ENCODE results near the gene DIRAS3. TPM values are rescaled to one million over a fixed set of nuclear protein-coding genes. Genes with fewer than 3 reads are reported as not detected.

The DIRAS3 gene
- polyA plus RNA-seq, 1 donor, result 6.0 TPM

GRCh38 chr1:68057564-68057963 is 7.1 kb upstream of the DIRAS3 start:
- Histone ChIP-seq H3K4me3 (ENCODE audit: low read length) (no peak overlapping the region), H3K27me3 (ENCODE audit: control insufficient read depth, insufficient read depth, low read length) (no peaks in the 10 kb centered on the region), H3K4me1 (ENCODE audit: control insufficient read depth, insufficient read depth, low read length) (no peaks in the 10 kb centered on the region), H3K36me3 (ENCODE audit: control insufficient read depth, insufficient read depth, low read length) (no peaks in the 10 kb centered on the region), H3K9me3 (ENCODE audit: control insufficient read depth, low read depth, low read length) (no peaks in the 10 kb centered on the region), H3K27ac (ENCODE audit: low read length) (no peak overlapping the region)
- no CpG with 5 or more reads among the region's 3 CpGs for WGBS (ENCODE audit: insufficient coverage, low lambda C conversion rate)
- DNase-seq, result no peak

DNA sequence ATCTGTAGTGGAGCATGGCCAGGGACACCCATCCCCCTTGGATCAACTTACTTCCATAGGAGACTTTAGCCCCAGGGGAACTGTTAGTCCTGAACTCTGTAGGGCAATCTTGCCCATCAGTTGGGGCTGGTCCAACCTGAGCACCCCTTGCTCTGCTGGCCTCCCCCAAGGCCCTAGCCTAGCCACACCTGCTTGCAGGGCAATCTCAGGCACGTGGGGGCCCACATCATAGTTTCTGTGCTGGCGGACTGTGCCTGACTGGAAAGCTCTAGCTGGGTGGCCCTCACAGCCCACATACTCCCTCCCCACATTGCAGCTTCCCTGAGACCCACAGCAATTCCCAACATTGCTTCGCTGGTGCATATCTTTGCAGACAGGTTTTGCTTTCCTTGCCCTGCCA is 6.6 kb upstream of the DIRAS3 start:
- H3K4me3 ChIP-seq (ENCODE audit: low read length), result no peak overlapping the region
- no peaks in the 10 kb centered on the region for H3K36me3 ChIP-seq (ENCODE audit: control insufficient read depth, insufficient read depth, low read length)
- H3K4me1 ChIP-seq (ENCODE audit: control insufficient read depth, insufficient read depth, low read length), result no peaks in the 10 kb centered on the region
- no peaks in the 10 kb centered on the region for H3K9me3 ChIP-seq (ENCODE audit: control insufficient read depth, low read depth, low read length)
- DNase-seq, result no peak
- H3K27ac ChIP-seq (ENCODE audit: low read length), result no peak overlapping the region
- WGBS (ENCODE audit: insufficient coverage, low lambda C conversion rate), result no CpG with 5 or more reads among the region's 3 CpGs
- no peaks in the 10 kb centered on the region for H3K27me3 ChIP-seq (ENCODE audit: control insufficient read depth, insufficient read depth, low read length)

DNA sequence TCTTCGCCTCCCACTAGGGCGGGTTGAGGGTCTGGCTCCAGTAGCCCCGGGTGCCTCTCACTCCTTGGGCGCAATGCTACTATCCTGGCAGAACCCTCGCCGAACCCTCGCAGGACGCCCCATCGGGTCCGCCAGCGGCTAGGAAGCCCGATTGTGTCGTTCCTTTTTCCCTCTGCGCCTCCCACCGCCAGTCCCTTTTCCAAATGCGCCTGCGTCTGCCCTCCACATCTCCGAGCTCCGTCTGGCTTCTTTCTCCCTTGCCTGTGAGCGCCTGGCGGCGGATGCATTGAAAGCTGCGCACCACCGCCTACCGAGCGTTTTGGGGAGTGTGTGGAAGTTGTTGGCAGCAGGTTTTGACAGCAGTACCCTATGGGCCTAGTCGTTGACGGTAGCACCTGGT is 1.0 kb upstream of the DIRAS3 start:
- no CpG with 5 or more reads among the region's 28 CpGs for WGBS (ENCODE audit: insufficient coverage, low lambda C conversion rate)
- DNase-seq, result peak; percentile 13 to 52
- no peaks in the 10 kb centered on the region for H3K36me3 ChIP-seq (ENCODE audit: control insufficient read depth, insufficient read depth, low read length)

GRCh38 chr1:68047659-68048026 is 2.8 kb downstream of the DIRAS3 start:
- Histone ChIP-seq H3K27ac (ENCODE audit: low read length) (no peak overlapping the region), H3K27me3 (ENCODE audit: control insufficient read depth, insufficient read depth, low read length) (peaks cover 22% of the 10 kb centered on the region), H3K9me3 (ENCODE audit: control insufficient read depth, low read depth, low read length) (peaks cover 13% of the 10 kb centered on the region), H3K4me1 (ENCODE audit: control insufficient read depth, insufficient read depth, low read length) (no peaks in the 10 kb centered on the region), H3K4me3 (ENCODE audit: low read length) (no peak overlapping the region), H3K36me3 (ENCODE audit: control insufficient read depth, insufficient read depth, low read length) (no peaks in the 10 kb centered on the region)
- DNase-seq, result no peak
- WGBS (ENCODE audit: insufficient coverage, low lambda C conversion rate), result no CpG with 5 or more reads among the region's 3 CpGs

More for the DNA sequence above, 1.0 kb upstream of the DIRAS3 start:
- H3K4me1 ChIP-seq (ENCODE audit: control insufficient read depth, insufficient read depth, low read length), result no peaks in the 10 kb centered on the region
- peak overlapping the region; percentile 16 for H3K4me3 ChIP-seq (ENCODE audit: low read length)
- peaks cover 22% of the 10 kb centered on the region for H3K27me3 ChIP-seq (ENCODE audit: control insufficient read depth, insufficient read depth, low read length)
- no peak overlapping the region for H3K27ac ChIP-seq (ENCODE audit: low read length)
- peaks cover 13% of the 10 kb centered on the region for H3K9me3 ChIP-seq (ENCODE audit: control insufficient read depth, low read depth, low read length)

DNA sequence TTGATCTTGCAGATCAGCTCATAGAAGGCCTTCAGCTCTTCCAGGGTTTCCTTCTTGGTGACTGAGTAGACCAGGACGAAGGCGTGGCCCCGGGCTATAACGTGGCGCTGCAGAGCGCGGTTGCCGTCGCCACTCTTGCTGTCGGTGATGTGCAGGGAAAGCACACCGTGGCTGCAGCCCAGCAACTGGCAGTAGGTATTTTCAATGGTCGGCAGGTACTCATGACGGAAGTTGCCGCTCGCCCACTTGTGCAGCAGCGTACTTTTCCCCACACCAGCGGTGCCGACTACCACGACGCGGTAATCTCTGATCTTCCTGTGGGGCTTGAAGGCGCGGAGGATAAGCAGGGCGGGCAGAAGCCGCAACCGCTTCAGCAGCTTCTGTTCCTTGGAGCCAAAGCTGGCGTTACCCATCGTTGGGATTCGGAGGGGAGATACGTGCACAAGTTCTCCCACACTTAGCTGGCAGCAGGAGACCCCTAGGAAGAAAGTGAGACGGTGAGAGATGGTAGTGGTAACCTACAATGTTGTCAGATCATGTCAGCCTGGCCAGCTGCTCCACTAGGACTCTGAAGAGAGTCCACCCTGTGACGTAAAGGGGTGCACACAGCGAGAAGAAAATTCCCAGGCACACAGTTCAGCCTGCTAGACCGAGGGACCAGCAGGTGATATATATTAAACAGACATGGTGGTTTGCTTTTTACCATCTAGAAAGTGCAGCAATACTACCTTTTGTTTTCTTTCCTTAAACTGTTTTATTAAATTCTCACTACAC is 3.4 kb downstream of the DIRAS3 start:
- peaks cover 22% of the 10 kb centered on the region for H3K27me3 ChIP-seq (ENCODE audit: control insufficient read depth, insufficient read depth, low read length)
- no peaks in the 10 kb centered on the region for H3K4me1 ChIP-seq (ENCODE audit: control insufficient read depth, insufficient read depth, low read length)
- H3K27ac ChIP-seq (ENCODE audit: low read length), result no peak overlapping the region
- H3K4me3 ChIP-seq (ENCODE audit: low read length), result no peak overlapping the region
- peaks cover 13% of the 10 kb centered on the region for H3K9me3 ChIP-seq (ENCODE audit: control insufficient read depth, low read depth, low read length)
- no CpG with 5 or more reads among the region's 34 CpGs for whole genome bisulfite sequencing (ENCODE audit: insufficient coverage, low lambda C conversion rate)
- H3K36me3 ChIP-seq (ENCODE audit: control insufficient read depth, insufficient read depth, low read length), result no peaks in the 10 kb centered on the region
- peak in 1 of 2 donors; percentile 28 for DNase-seq

- no peak overlapping the region for H3K4me3 ChIP-seq (ENCODE audit: low read length)
- H3K27ac ChIP-seq (ENCODE audit: low read length), result no peak overlapping the region
- H3K9me3 ChIP-seq (ENCODE audit: control insufficient read depth, low read depth, low read length), result peaks cover 10% of the 10 kb centered on the region
- DNase-seq, result no peak
- H3K4me1 ChIP-seq (ENCODE audit: control insufficient read depth, insufficient read depth, low read length), result no peaks in the 10 kb centered on the region
- H3K27me3 ChIP-seq (ENCODE audit: control insufficient read depth, insufficient read depth, low read length), result peaks cover 18% of the 10 kb centered on the region
- no CpG with 5 or more reads among the region's 8 CpGs for WGBS (ENCODE audit: insufficient coverage, low lambda C conversion rate)
- H3K36me3 ChIP-seq (ENCODE audit: control insufficient read depth, insufficient read depth, low read length), result no peaks in the 10 kb centered on the region
These were observed 4.0 kb downstream of the DIRAS3 start for GRCh38 chr1:68046423-68046822.

- peaks cover 14% of the 10 kb centered on the region for H3K27me3 ChIP-seq (ENCODE audit: control insufficient read depth, insufficient read depth, low read length)
- H3K9me3 ChIP-seq (ENCODE audit: control insufficient read depth, low read depth, low read length), result peaks cover 8% of the 10 kb centered on the region
- H3K4me3 ChIP-seq (ENCODE audit: low read length), result no peak overlapping the region
- DNase-seq, result no peak
- no peaks in the 10 kb centered on the region for H3K36me3 ChIP-seq (ENCODE audit: control insufficient read depth, insufficient read depth, low read length)
- H3K4me1 ChIP-seq (ENCODE audit: control insufficient read depth, insufficient read depth, low read length), result no peaks in the 10 kb centered on the region
- WGBS (ENCODE audit: insufficient coverage, low lambda C conversion rate), result 75% methylated on average over 2 of the region's 4 CpGs
- H3K27ac ChIP-seq (ENCODE audit: low read length), result no peak overlapping the region
These were observed 4.8 kb downstream of the DIRAS3 start for GRCh38 chr1:68045511-68046180.

DNA sequence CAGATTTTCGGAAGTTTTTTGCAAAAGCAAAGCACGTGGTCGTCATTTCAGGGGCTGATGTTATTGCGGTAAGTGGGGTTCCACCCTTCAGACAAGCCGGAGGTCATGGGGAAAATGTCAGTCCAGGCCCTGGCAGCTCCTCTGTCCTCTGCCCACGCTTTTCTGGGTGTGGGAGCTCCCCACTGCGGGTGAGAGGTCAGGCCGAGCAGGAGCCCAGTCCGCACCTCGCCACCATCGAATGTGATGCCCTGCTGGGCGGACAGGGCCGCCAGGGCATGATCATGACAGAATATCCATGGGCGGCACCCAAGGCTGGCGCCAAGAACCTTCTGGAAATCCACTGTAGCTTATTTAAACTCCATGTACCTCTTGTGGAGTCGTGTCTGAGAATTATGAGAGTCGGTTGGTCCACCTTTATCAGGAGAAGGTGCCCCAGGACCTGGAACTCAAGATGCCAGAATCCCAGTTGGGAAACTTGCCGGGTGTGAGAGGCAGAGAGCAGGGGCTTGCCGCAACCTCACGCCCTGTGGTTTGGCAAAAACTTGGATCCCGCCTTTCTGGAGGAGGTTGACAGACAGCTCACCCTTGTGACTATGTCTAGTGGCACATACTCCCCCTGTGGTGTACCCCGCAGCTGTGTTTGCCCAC is 6.9 kb downstream of the DIRAS3 start:
- Histone ChIP-seq H3K4me1 (ENCODE audit: control insufficient read depth, insufficient read depth, low read length) (no peaks in the 10 kb centered on the region), H3K9me3 (ENCODE audit: control insufficient read depth, low read depth, low read length) (peaks cover 3% of the 10 kb centered on the region), H3K27ac (ENCODE audit: low read length) (no peak overlapping the region), H3K27me3 (ENCODE audit: control insufficient read depth, insufficient read depth, low read length) (peaks cover 3% of the 10 kb centered on the region), H3K36me3 (ENCODE audit: control insufficient read depth, insufficient read depth, low read length) (no peaks in the 10 kb centered on the region), H3K4me3 (ENCODE audit: low read length) (no peak overlapping the region)
- WGBS (ENCODE audit: insufficient coverage, low lambda C conversion rate), result no CpG with 5 or more reads among the region's 22 CpGs
- DNase-seq, result no peak

DNA sequence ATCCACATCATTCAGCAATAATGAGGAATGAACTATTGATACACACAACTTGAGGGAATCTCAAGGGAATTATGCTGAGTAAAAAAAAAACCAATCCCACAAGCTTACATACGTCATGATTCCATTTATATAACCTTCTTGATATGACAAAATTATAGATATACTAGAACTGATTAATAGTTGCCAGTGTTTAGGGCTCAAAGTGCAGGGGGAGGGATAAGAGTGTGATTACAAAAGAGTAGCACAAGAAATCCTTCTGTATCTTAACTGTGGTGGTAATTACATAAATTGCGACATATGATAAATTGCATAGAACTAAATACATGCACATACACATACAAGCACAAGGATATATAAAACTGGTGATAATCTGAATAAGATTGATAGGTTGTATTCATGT is 13.5 kb downstream of the DIRAS3 start:
- Histone ChIP-seq H3K9me3 (ENCODE audit: control insufficient read depth, low read depth, low read length) (no peaks in the 10 kb centered on the region), H3K4me3 (ENCODE audit: low read length) (no peak overlapping the region), H3K36me3 (ENCODE audit: control insufficient read depth, insufficient read depth, low read length) (no peaks in the 10 kb centered on the region), H3K27ac (ENCODE audit: low read length) (no peak overlapping the region), H3K4me1 (ENCODE audit: control insufficient read depth, insufficient read depth, low read length) (no peaks in the 10 kb centered on the region), H3K27me3 (ENCODE audit: control insufficient read depth, insufficient read depth, low read length) (no peaks in the 10 kb centered on the region)
- WGBS (ENCODE audit: insufficient coverage, low lambda C conversion rate), result no CpG with 5 or more reads among the region's 2 CpGs
- no peak for DNase-seq

- Histone ChIP-seq H3K4me1 (ENCODE audit: control insufficient read depth, insufficient read depth, low read length) (no peaks in the 10 kb centered on the region), H3K27me3 (ENCODE audit: control insufficient read depth, insufficient read depth, low read length) (no peaks in the 10 kb centered on the region), H3K27ac (ENCODE audit: low read length) (no peak overlapping the region), H3K4me3 (ENCODE audit: low read length) (no peak overlapping the region), H3K9me3 (ENCODE audit: control insufficient read depth, low read depth, low read length) (no peaks in the 10 kb centered on the region), H3K36me3 (ENCODE audit: control insufficient read depth, insufficient read depth, low read length) (no peaks in the 10 kb centered on the region)
- WGBS (ENCODE audit: insufficient coverage, low lambda C conversion rate), result 70% methylated on average over 2 of the region's 4 CpGs
- no peak for DNase-seq
These were observed 21.0 kb downstream of the DIRAS3 start for GRCh38 chr1:68029444-68029843.
